HL-60 (cell line): ENCODE data around the gene LRP2.

Experiments used
- SPI1 ChIP-seq: IDR thresholded peaks from 2 replicates; pipeline ENCODE4 v1.6.1; 2012; ENCODE audit warnings: low read depth, mild to moderate bottlenecking, borderline replicate concordance
- TF ChIP-seq, protein P1 (sequence below): IDR thresholded peaks from one replicate; pipeline ENCODE4 v1.5.1; 2011; ENCODE audit warnings: low read length, control low read depth, inconsistent platforms; ENCODE audit not compliant: insufficient read depth

DNA sequence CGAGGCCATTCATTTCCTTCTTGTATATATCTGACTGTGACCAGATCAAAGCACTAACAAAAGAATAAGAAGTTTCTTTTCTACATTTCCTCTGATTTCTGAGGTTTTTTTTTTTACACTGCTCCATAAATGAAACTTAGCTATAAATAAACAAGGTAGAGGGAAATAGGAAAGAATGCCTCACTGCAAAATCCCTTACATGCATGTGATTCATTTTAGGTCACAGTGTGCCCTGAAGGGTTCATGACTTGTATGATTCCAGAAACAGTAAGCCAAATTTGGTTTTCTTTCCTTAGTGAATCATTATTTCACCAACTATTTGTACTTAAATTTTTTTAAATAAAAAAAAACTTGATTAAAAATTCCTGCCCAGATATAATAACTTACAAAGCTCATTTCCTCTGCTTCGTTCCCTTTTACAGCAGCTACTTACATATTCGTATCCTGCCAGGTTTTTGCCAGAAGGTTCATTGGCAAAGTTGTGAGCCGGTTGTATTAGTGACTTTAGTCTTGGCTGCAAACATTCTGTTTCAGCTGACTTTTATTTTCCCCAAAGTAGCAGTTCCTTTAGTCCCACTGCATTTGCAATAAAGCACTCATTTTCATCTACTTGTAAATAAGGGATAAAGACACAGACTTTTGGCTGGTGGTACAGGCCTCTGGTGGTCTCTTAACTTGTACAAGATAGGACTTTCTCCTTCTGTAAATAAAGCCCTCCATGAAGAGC is 58.6 kb downstream of the LRP2 start:
- TF ChIP-seq, protein P1, sequence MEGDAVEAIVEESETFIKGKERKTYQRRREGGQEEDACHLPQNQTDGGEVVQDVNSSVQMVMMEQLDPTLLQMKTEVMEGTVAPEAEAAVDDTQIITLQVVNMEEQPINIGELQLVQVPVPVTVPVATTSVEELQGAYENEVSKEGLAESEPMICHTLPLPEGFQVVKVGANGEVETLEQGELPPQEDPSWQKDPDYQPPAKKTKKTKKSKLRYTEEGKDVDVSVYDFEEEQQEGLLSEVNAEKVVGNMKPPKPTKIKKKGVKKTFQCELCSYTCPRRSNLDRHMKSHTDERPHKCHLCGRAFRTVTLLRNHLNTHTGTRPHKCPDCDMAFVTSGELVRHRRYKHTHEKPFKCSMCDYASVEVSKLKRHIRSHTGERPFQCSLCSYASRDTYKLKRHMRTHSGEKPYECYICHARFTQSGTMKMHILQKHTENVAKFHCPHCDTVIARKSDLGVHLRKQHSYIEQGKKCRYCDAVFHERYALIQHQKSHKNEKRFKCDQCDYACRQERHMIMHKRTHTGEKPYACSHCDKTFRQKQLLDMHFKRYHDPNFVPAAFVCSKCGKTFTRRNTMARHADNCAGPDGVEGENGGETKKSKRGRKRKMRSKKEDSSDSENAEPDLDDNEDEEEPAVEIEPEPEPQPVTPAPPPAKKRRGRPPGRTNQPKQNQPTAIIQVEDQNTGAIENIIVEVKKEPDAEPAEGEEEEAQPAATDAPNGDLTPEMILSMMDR = no peak
- no peak for TF ChIP-seq SPI1
